GM12878 (cell line): ENCODE results near the gene NLE1. TPM values are rescaled to one million over a fixed set of nuclear protein-coding genes. Genes with fewer than 3 reads are reported as not detected.
A peak's percentile ranks its signal among the peaks of the same experiment; 100 is the strongest.

ENCODE experiments used
- ATF7 ChIP-seq: fragments of 450-650 bp; IDR thresholded peaks from 2 replicates; pipeline ENCODE4 v1.6.1; 2016; ENCODE audit warnings: low read depth, mild to moderate bottlenecking
- BHLHE40 ChIP-seq, 2 experiments: fragments of 450-650 bp in 1 of 2; IDR thresholded peaks; 2 replicates each; pipeline ENCODE4 v1.6.1; 2011 to 2017; ENCODE audit warnings: low read depth in 2 of 2, borderline replicate concordance in 1 of 2, improper control_type of control experiment in 1 of 2, low read length in 1 of 2, mild to moderate bottlenecking in 1 of 2
- E2F4 ChIP-seq: IDR thresholded peaks from 2 replicates; pipeline ENCODE4 v1.6.1; 2012; ENCODE audit warnings: low read depth, low read length, improper control_type of control experiment
- EED ChIP-seq: sonication (generic); IDR thresholded peaks from 2 replicates; pipeline ENCODE4 v1.6.1; 2016; ENCODE audit warnings: antibody characterized with exemption, low read depth
- EP300 ChIP-seq, 2 experiments: fragments of 150-350 bp in 1 of 2; IDR thresholded peaks; 2 replicates each; pipeline ENCODE4 v1.6.1; 2011 to 2012; ENCODE audit warnings: low read depth in 2 of 2, low read length in 2 of 2, borderline replicate concordance in 1 of 2, improper control_type of control experiment in 1 of 2, inconsistent platforms in 1 of 2; ENCODE audit not compliant: control insufficient read depth in 1 of 2
- FOXM1 ChIP-seq: IDR thresholded peaks from 2 replicates; pipeline ENCODE4 v1.6.1; 2012; ENCODE audit warnings: low read depth, mild to moderate bottlenecking, inconsistent platforms, low read length, moderate library complexity
- GATAD2B ChIP-seq: fragments of 450-650 bp; conservative IDR thresholded peaks from 2 replicates; pipeline ENCODE4 v1.6.1; 2017; ENCODE audit warnings: low read depth, mild to moderate bottlenecking, moderate library complexity
- IKZF1 ChIP-seq: fragments of 450-650 bp; conservative IDR thresholded peaks from 2 replicates; pipeline ENCODE4 v1.6.1; 2017; ENCODE audit warnings: antibody characterized with exemption, mild to moderate bottlenecking
- IKZF2 ChIP-seq, 2 experiments: fragments of 450-650 bp; IDR thresholded peaks; 2 replicates each; pipeline ENCODE4 v1.6.1; 2017; ENCODE audit warnings: mild to moderate bottlenecking in 2 of 2, moderate library complexity in 2 of 2
- IRF4 ChIP-seq: IDR thresholded peaks from 2 replicates; pipeline ENCODE4 v1.6.1; 2011; ENCODE audit warnings: low read depth, low read length
- MEF2A ChIP-seq: IDR thresholded peaks from 2 replicates; pipeline ENCODE4 v1.6.1; 2011; ENCODE audit warnings: low read depth, mild to moderate bottlenecking, low read length, moderate library complexity; ENCODE audit not compliant: insufficient read depth
- MTA2 ChIP-seq: fragments of 450-650 bp; IDR thresholded peaks from 2 replicates; pipeline ENCODE4 v1.6.1; 2016; ENCODE audit warnings: low read depth, mild to moderate bottlenecking, moderate library complexity
- NBN ChIP-seq: fragments of 450-650 bp; IDR thresholded peaks from 2 replicates; pipeline ENCODE4 v1.6.1; 2016
- NFIC ChIP-seq: IDR thresholded peaks from 2 replicates; pipeline ENCODE4 v1.6.1; 2012; ENCODE audit warnings: low read depth, mild to moderate bottlenecking, inconsistent platforms, low read length, moderate library complexity
- NFYB ChIP-seq: IDR thresholded peaks from 2 replicates; pipeline ENCODE4 v1.6.1; 2011; ENCODE audit warnings: low read depth, mild to moderate bottlenecking, low read length, improper control_type of control experiment, moderate library complexity; ENCODE audit not compliant: insufficient read depth
- SREBF2 ChIP-seq: IDR thresholded peaks from 2 replicates; pipeline ENCODE4 v1.6.1; 2012; ENCODE audit warnings: mild to moderate bottlenecking, low read length
- STAT3 ChIP-seq: IDR thresholded peaks from 2 replicates; pipeline ENCODE4 v1.6.1; 2011; ENCODE audit warnings: low read depth, low read length, improper control_type of control experiment
- TCF3 ChIP-seq: IDR thresholded peaks from 2 replicates; pipeline ENCODE4 v1.6.1; 2012; ENCODE audit warnings: low read depth, mild to moderate bottlenecking, low read length, borderline replicate concordance; ENCODE audit not compliant: insufficient read depth
- YY1 ChIP-seq: IDR thresholded peaks from 2 replicates; pipeline ENCODE4 v1.6.1; 2011; ENCODE audit warnings: low read depth, mild to moderate bottlenecking, low read length
- polyA plus RNA-seq, 11 experiments: library from polyadenylated mRNA; depleted of rRNA in 4 of 11; unstranded in 6 of 11; stranded (reverse) in 5 of 11; fragments of >200 nt; fragmentation: Nextera tagmentation in 4 of 11; fragmentation: Illumina TruSeq in 1 of 11; extraction: Ambion mirVana in 4 of 11; extraction: Trizol in 1 of 11; gene quantifications; 1 replicate in 1 of 11; 2 replicates in 10 of 11; pipeline versions ENCODE4 v1.2.1 to v1.2.3, GENCODE V29; 2011 to 2016; ENCODE audit warnings: inconsistent platforms in 2 of 11, missing spikeins in 2 of 11, low read depth in 1 of 11
- total RNA-seq, 4 experiments: library from RNA; depleted of rRNA in 3 of 4; stranded (reverse); fragments of >200 nt in 3 of 4; fragmentation: Illumina TruSeq in 1 of 4; extraction: Trizol in 1 of 4; gene quantifications; 2 replicates each; pipeline versions ENCODE4 v1.2.1 to v1.2.3, GENCODE V29; 2013 to 2021
- TF ChIP-seq, protein P1 (sequence below): fragments of 450-650 bp; IDR thresholded peaks from 2 replicates; pipeline ENCODE4 v1.6.1; 2017; ENCODE audit warnings: mild to moderate bottlenecking, moderate library complexity
- TF ChIP-seq, protein P2 (sequence below): IDR thresholded peaks from 2 replicates; pipeline ENCODE4 v1.6.1; 2011; ENCODE audit warnings: mild to moderate bottlenecking, low read depth, low read length, moderate library complexity; ENCODE audit not compliant: insufficient replicate concordance
- TF ChIP-seq, protein P3 (sequence below): fragments of 450-650 bp; IDR thresholded peaks from 2 replicates; pipeline ENCODE4 v1.6.1; 2017; ENCODE audit warnings: mild to moderate bottlenecking, low read depth, inconsistent platforms; ENCODE audit not compliant: poor library complexity, severe bottlenecking

NLE1 gene
- total and polyA plus RNA-seq, 10 of the 15 experiments (the other 5 are each of a cell fraction or from before 2014, with no cell fraction given) = 2.4 to 33.5 (median 17.6) TPM

GRCh38 chr17:35080536-35080935, 61.6 kb downstream of the NLE1 start (continued):
- TF ChIP-seq, protein P1, sequence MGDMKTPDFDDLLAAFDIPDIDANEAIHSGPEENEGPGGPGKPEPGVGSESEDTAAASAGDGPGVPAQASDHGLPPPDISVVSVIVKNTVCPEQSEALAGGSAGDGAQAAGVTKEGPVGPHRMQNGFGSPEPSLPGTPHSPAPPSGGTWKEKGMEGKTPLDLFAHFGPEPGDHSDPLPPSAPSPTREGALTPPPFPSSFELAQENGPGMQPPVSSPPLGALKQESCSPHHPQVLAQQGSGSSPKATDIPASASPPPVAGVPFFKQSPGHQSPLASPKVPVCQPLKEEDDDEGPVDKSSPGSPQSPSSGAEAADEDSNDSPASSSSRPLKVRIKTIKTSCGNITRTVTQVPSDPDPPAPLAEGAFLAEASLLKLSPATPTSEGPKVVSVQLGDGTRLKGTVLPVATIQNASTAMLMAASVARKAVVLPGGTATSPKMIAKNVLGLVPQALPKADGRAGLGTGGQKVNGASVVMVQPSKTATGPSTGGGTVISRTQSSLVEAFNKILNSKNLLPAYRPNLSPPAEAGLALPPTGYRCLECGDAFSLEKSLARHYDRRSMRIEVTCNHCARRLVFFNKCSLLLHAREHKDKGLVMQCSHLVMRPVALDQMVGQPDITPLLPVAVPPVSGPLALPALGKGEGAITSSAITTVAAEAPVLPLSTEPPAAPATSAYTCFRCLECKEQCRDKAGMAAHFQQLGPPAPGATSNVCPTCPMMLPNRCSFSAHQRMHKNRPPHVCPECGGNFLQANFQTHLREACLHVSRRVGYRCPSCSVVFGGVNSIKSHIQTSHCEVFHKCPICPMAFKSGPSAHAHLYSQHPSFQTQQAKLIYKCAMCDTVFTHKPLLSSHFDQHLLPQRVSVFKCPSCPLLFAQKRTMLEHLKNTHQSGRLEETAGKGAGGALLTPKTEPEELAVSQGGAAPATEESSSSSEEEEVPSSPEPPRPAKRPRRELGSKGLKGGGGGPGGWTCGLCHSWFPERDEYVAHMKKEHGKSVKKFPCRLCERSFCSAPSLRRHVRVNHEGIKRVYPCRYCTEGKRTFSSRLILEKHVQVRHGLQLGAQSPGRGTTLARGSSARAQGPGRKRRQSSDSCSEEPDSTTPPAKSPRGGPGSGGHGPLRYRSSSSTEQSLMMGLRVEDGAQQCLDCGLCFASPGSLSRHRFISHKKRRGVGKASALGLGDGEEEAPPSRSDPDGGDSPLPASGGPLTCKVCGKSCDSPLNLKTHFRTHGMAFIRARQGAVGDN = peak; percentile 72
- TF ChIP-seq GATAD2B = 0 out of 2 replicates have a peak, but pooled peaks have one; percentile 25
- 0 out of 2 replicates have a peak, but pooled peaks have one; percentile 30 for TF ChIP-seq NBN
- TF ChIP-seq BHLHE40 (IDR thresholded peaks at IDR 0.05; ENCODE audit: borderline replicate concordance in 1 of 2, low read depth in 2 of 2, low read length in 1 of 2) = peak in 1 of 2 experiments; percentile 7; a peak in 1 of 4 replicates
- no peak for TF ChIP-seq TCF3
- no peak for TF ChIP-seq SREBF2
- TF ChIP-seq IRF4 = peak; percentile 83
- 0 out of 2 replicates have a peak, but pooled peaks have one; percentile 23 for TF ChIP-seq NFYB
- peak; percentile 73; a peak in 3 of 4 replicates for TF ChIP-seq IKZF2 (IDR thresholded peaks at IDR 0.05)
- TF ChIP-seq STAT3 = peak; percentile 91; the same call in 1 of the 2 replicates
- TF ChIP-seq, protein P2, sequence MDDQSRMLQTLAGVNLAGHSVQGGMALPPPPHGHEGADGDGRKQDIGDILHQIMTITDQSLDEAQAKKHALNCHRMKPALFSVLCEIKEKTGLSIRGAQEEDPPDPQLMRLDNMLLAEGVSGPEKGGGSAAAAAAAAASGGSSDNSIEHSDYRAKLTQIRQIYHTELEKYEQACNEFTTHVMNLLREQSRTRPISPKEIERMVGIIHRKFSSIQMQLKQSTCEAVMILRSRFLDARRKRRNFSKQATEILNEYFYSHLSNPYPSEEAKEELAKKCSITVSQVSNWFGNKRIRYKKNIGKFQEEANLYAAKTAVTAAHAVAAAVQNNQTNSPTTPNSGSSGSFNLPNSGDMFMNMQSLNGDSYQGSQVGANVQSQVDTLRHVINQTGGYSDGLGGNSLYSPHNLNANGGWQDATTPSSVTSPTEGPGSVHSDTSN = no peak
- peak; percentile 65; the same call in 1 of the 2 replicates for TF ChIP-seq FOXM1
- TF ChIP-seq EP300 (IDR thresholded peaks at IDR 0.05; ENCODE audit: borderline replicate concordance in 1 of 2, control insufficient read depth in 1 of 2, low read depth in 2 of 2, low read length in 2 of 2) = peak in 1 of 2 experiments; percentile 57; a peak in 1 of 4 replicates
- TF ChIP-seq YY1 = no peak
- TF ChIP-seq MEF2A = 0 out of 2 replicates have a peak, but pooled peaks have one; percentile 35
- TF ChIP-seq E2F4 = 0 out of 2 replicates have a peak, but pooled peaks have one; percentile 38
- peak; percentile 35; the same call in 1 of the 2 replicates for TF ChIP-seq EED
- TF ChIP-seq IKZF1 = peak; percentile 77
- TF ChIP-seq, protein P3, sequence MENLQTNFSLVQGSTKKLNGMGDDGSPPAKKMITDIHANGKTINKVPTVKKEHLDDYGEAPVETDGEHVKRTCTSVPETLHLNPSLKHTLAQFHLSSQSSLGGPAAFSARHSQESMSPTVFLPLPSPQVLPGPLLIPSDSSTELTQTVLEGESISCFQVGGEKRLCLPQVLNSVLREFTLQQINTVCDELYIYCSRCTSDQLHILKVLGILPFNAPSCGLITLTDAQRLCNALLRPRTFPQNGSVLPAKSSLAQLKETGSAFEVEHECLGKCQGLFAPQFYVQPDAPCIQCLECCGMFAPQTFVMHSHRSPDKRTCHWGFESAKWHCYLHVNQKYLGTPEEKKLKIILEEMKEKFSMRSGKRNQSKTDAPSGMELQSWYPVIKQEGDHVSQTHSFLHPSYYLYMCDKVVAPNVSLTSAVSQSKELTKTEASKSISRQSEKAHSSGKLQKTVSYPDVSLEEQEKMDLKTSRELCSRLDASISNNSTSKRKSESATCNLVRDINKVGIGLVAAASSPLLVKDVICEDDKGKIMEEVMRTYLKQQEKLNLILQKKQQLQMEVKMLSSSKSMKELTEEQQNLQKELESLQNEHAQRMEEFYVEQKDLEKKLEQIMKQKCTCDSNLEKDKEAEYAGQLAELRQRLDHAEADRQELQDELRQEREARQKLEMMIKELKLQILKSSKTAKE = peak; percentile 67
- peak; percentile 61 for TF ChIP-seq MTA2
- TF ChIP-seq NFIC = peak; percentile 56
- peak; percentile 54; the same call in 1 of the 2 replicates for TF ChIP-seq ATF7
